Measurements from ENCODE around the gene DCP1B. TPM values are rescaled to one million over a fixed set of nuclear protein-coding genes. Genes with fewer than 3 reads are reported as not detected.

Gene DCP1B
- total RNA-seq, 3 donors from 2014 or later, result 8.1 to 11.4 (median 9.2) TPM

DNA sequence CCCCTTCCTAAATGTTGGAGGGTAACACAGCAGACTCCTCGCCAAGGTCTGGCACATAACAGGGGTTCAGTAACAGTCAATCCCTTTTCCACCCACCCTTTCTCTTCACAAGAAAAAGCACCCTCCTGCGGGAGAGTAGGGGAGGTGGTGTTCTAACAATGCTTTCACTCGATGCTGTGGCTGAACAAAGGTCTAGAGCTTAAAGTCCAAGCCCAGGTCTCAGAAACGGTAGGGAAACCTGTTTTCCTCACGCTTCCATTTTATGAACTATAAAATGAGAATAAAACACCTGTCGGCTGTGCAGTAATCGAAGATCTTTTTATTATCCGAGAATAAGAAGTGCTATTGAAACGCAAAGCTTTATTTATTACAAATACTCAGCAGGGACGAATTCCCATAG is 64.9 kb downstream of the DCP1B start:
- Mint-ChIP-seq H3K27me3 (ENCODE audit: low read depth) (no peaks in the 10 kb centered on the region), H3K4me1 (ENCODE audit: low read depth) (peaks cover 4% of the 10 kb centered on the region), H3K9me3 (no peaks in the 10 kb centered on the region), H3K36me3 (ENCODE audit: insufficient read depth) (peaks cover 16% of the 10 kb centered on the region), H3K4me3 (no peak overlapping the region)
- DNase-seq, result no peak
- ATAC-seq, result no peak

DNA sequence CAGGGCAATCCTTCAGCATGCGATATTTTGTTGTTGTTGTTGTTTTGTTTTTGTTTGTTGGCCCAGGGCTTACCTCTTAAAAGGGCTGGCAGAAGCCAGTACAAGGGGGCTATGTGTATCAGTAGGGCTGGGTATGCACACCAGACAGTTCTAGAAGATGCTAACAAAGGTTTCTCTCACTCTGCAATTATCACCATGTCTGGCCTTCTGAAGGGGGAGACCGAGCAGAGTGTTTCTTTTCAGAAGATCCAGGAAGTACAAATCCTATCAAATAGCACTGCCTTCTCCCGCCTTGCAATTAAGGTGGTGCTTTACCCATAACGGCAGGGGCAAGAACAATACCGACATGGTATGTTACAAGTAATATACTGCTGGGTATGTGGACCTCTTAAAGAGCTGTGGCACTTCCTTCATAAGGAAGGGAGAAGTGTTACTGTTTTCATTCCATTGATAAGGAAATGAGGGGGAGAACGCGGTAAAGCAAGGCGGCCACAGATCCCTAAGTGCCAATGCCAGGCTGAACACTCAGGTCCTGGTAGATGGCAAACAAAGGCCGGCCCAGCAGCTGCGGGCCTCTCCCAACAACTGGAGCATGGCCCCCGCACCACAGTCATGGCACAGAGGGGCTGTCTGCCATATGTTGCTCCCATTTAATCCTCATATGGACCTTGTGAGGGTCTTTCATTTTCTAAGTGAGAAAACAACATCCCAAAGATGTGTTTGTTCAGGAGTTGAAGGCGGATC is 66.6 kb downstream of the DCP1B start:
- no peak for ATAC-seq
- H3K4me3 Mint-ChIP-seq, result no peak overlapping the region
- no peaks in the 10 kb centered on the region for H3K9me3 Mint-ChIP-seq
- no peak for DNase-seq
- H3K36me3 Mint-ChIP-seq (ENCODE audit: insufficient read depth), result peaks cover 9% of the 10 kb centered on the region
- H3K27me3 Mint-ChIP-seq (ENCODE audit: low read depth), result no peaks in the 10 kb centered on the region
- peaks cover 4% of the 10 kb centered on the region for H3K4me1 Mint-ChIP-seq (ENCODE audit: low read depth)

DNA sequence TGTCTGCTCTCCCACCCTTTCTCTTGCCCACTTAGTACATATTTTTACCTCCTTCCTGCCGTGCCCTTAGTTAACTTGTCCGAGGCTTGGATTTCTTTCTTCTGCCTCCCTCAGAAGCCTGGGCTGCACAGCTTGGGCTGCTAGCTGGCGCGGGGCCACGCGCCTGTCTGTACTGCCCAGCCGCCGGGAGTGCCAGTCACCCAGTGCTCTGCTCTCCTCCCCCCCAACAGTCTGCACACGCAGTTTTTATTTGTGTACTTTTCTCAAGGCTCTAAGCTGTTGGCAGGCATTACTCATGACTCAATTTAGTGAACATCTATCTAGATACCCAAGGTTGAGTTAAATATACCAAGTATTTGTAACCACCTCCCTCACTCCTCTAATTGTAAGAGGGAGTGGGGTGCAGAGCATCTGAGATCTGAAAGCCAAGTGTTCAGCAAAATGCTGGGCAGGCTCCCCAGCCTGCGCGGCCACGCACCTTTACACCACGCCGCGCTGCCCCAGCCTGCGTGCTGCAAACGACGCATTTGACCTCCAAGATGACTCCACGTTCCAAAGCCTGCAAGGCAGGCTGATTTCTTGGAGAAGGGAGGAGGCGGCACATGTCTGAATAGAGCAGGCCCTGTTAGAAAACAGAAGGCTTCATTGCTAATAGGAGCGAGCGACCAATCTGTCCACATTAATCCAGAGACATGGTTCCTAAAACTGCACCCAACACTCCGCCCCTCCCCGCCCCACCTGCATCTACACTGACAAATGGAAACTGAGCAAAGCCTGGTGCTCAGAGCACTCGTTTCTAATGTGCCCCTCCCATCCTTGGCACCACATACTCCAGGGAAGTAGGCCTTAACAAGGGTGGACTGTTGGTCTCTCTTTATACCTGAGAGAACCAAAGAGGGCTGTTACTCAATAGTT is 67.6 kb downstream of the DCP1B start:
- H3K27me3 Mint-ChIP-seq (ENCODE audit: low read depth), result no peaks in the 10 kb centered on the region
- no peak overlapping the region for H3K4me3 Mint-ChIP-seq
- DNase-seq (no peak), ATAC-seq (no peak)
- H3K9me3 Mint-ChIP-seq, result no peaks in the 10 kb centered on the region
- peaks cover 6% of the 10 kb centered on the region for H3K36me3 Mint-ChIP-seq (ENCODE audit: insufficient read depth)
- peaks cover 4% of the 10 kb centered on the region for H3K4me1 Mint-ChIP-seq (ENCODE audit: low read depth)

DNA sequence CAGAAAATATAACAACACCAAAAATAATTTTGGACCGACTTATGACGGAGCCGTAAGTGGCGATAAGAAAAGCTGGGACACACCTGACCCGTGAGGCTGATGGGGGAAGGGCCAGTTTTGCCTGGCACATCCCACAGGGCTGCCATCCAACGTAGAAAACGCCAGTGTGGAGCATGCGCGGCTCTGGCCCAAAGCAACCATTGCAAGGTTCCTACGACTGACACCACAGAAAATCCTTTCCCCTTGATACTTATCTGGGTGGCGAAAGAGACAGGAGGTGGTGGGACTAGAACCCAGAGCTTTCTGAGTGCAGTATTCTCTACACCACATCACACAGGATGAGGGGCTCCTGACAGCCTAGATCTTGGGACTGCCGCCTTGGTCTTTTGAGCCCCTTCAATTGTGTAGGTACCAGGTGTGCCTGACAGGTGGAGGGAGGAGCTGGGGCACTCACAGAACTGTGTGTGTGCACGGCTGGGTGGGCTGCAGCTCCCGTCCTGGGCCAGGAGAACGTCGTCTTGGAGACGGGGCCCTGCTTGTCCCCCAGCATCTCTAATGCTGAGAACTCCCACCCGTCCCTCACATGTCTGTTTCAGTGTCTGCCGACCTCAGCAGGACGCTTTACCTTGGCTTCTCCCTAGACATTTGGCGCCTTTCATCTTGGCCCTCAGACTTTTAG is 68.4 kb downstream of the DCP1B start:
- Mint-ChIP-seq H3K4me1 (ENCODE audit: low read depth) (peaks cover 6% of the 10 kb centered on the region), H3K27me3 (ENCODE audit: low read depth) (no peaks in the 10 kb centered on the region), H3K9me3 (no peaks in the 10 kb centered on the region), H3K36me3 (ENCODE audit: insufficient read depth) (peaks cover 2% of the 10 kb centered on the region), H3K4me3 (no peak overlapping the region)
- DNase-seq, result no peak
- no peak for ATAC-seq

DNA sequence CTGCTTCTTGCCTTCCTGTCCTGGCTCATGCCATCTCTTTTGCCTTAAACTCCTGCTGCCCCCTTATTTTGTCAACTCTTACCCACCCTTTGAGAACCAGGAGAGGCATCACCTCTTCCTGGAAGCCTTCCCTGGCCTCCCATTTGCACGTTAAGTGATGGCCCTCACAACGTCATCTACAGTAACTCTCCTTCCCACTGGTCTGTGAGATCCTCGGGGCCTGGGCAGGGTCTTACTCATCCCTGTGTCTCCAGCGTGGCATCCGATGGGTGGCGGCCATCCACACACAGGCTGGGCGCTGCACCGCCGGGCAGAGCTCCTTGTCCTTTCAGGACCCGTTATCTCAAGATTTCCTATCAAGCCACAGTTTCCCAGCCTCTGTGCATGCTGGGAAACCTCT is 69.0 kb downstream of the DCP1B start:
- H3K27me3 Mint-ChIP-seq (ENCODE audit: low read depth), result no peaks in the 10 kb centered on the region
- ATAC-seq, result no peak

DNA sequence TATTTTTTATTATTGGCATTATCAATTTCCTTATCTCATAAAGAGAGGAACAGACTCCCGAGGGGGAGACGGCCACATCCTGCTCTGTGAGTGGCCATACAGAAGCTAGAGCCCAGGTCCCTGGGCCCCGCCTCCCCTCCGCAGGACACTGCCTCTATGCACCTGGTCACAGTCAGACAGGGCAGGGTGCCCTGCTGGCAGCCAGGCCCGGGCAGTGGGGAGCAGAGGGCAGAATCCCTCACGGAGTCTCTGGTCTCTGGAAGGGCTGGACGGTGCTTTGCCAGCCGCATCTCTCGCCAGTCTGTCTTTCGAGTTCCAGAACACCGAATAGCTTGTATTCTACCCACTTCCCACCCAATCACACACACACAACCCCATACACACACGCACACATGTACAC is 69.4 kb downstream of the DCP1B start:
- Mint-ChIP-seq H3K4me3 (no peak overlapping the region), H3K36me3 (ENCODE audit: insufficient read depth) (no peaks in the 10 kb centered on the region), H3K4me1 (ENCODE audit: low read depth) (peaks cover 7% of the 10 kb centered on the region), H3K9me3 (no peaks in the 10 kb centered on the region), H3K27me3 (ENCODE audit: low read depth) (no peaks in the 10 kb centered on the region)
- DNase-seq (no peak), ATAC-seq (no peak)

More for the DNA sequence above, 69.0 kb downstream of the DCP1B start:
- no peaks in the 10 kb centered on the region for H3K9me3 Mint-ChIP-seq
- peaks cover 7% of the 10 kb centered on the region for H3K4me1 Mint-ChIP-seq (ENCODE audit: low read depth)
- no peak overlapping the region for H3K4me3 Mint-ChIP-seq
- no peak for DNase-seq
- no peaks in the 10 kb centered on the region for H3K36me3 Mint-ChIP-seq (ENCODE audit: insufficient read depth)

DNA sequence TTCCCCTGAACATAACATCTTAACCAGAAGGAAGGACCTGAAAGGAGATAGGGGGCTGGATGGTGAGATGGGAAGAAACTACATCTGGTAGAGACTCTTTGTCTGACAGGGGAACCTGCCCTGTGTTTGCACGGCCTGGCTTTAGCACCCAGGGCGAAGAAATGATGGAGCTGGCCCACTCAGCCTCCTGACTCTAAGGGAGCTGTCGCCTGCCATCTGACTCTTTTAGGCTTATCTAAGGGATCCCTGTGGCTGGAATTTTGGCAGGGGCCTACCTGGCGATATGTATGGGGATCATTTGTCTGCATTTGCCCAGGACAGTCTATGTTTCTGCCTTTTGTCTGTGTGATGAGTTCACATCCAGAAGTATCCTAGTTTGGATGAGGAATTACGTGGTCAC is 70.2 kb downstream of the DCP1B start:
- Mint-ChIP-seq H3K9me3 (no peaks in the 10 kb centered on the region), H3K4me1 (ENCODE audit: low read depth) (peaks cover 10% of the 10 kb centered on the region), H3K36me3 (ENCODE audit: insufficient read depth) (no peaks in the 10 kb centered on the region), H3K27me3 (ENCODE audit: low read depth) (no peaks in the 10 kb centered on the region), H3K4me3 (no peak overlapping the region)
- no peak for DNase-seq
- no peak for ATAC-seq

DNA sequence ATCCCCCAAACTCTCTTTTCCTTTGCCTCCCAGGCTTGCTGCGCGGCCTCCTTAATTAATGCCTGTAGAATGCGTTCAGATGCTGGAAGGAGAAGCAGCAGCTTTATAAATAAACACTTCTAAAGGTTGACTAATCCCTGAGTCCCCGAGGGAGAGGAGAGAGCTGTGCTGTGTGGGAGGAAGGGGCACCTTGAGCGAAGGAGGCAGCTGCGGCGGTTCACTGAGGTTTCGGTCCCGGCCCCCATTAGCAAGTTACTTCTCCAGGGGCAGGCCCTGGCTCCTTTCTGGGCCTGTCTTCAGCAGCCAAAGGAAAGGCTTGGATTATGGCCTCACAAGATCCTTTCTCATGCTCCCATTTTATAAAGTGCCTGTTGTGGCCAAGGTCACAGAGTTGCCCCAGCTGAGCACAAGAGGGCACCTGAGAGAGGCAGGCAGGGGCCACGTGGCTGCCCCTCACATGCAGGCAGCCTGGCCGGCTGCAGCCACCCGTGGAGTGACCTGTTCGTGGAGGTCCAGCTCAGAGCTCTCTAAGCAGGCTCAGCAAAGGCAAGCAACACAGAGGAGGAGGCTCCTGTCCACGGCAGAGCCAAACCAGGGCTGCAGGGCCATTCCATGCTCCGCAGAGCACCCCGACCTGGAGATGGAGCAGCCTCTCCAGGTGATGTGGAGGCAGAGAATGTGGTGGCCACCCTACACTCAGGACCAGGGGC is 70.8 kb downstream of the DCP1B start:
- Mint-ChIP-seq H3K4me3 (no peak overlapping the region), H3K4me1 (ENCODE audit: low read depth) (peaks cover 11% of the 10 kb centered on the region), H3K27me3 (ENCODE audit: low read depth) (no peaks in the 10 kb centered on the region), H3K9me3 (no peaks in the 10 kb centered on the region), H3K36me3 (ENCODE audit: insufficient read depth) (no peaks in the 10 kb centered on the region)
- DNase-seq (no peak), ATAC-seq (no peak)

DNA sequence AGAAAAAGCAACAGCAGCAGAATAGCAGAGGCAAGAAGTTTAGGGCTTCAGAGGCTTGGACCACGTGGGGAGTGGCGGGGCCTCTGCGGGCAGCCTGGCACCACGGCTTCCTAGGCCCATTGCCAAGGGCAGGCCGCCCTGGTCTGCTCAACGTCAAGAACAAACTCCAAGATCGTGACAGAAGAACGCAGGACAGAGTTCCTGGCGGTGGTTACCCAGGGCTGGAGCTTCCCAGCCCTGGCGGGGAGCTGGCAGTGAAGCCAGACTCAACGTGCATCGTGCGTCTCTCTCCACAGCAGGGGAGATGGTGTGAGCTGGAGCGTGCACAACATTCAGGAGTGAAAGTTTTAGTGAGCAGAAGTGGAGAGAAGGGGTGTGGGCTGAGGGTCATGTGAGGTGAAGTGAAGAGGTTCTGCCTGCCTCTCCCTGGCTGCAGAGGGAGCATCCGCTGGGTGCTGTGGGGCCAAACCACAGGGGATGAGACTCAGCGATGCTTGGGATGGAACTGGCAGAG is 71.9 kb downstream of the DCP1B start:
- DNase-seq, result no peak
- peaks cover 11% of the 10 kb centered on the region for H3K4me1 Mint-ChIP-seq (ENCODE audit: low read depth)
- no peaks in the 10 kb centered on the region for H3K36me3 Mint-ChIP-seq (ENCODE audit: insufficient read depth)
- no peaks in the 10 kb centered on the region for H3K9me3 Mint-ChIP-seq
- ATAC-seq, result no peak
- H3K4me3 Mint-ChIP-seq, result no peak overlapping the region
- no peaks in the 10 kb centered on the region for H3K27me3 Mint-ChIP-seq (ENCODE audit: low read depth)

DNA sequence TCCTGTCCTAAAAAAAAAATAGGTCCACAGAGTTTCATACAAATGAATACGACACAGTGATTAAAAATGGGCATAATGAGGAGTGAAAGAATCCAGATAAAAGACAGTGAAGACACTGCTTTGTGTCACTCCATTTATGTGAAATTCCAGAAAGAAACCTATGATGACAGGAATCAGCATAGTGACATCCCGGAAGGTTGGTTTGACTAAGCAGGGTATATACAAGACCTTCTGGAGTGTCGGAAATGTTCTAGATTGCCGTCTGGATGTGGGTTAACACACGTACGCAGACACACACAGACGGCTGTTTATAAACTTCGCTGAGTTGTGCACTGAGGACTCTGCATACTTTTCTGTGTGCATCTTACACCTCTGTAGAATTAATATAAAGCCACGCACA is 72.6 kb downstream of the DCP1B start:
- ATAC-seq (no peak), DNase-seq (no peak)
- Mint-ChIP-seq H3K4me1 (ENCODE audit: low read depth) (peaks cover 11% of the 10 kb centered on the region), H3K4me3 (no peak overlapping the region), H3K27me3 (ENCODE audit: low read depth) (no peaks in the 10 kb centered on the region), H3K9me3 (no peaks in the 10 kb centered on the region), H3K36me3 (ENCODE audit: insufficient read depth) (no peaks in the 10 kb centered on the region)

DNA sequence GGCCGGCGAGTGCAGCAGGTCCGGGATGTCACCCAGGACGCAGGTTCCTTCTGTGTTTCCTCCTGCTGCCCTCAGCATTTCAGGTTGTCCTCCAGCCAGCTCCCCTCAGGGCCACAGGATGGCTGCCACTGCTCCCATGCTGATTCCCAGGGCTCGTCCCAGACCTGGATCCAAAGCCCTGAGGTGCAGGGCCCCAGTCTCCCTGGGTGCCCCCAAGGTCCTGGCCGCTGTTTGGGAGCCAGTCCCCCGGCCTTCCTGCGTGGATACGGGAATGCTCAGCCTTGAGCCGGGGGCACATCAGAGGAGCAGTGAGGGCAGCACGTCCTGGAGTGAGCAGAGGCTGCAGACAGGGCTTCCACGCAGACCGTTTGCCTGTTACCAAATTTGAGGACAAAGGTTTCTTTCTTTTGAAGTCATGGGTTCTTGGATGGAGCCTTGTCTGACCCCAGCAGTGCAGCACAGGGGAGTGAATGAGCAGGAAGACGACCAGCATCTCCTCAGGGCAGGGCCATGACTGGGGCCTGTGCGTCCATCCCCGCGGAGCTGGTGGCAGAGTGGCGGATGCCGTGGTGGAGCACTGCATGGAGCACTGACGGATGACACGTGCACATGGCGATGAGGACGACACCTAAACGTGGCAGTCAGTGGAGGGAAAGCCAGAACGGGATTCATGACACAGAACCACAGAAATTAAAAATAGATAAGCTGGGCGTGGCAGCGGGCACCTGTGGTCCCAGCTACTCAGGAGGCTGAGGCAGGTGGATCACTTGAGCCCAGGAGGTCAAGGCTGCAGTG is 73.3 kb downstream of the DCP1B start:
- Mint-ChIP-seq H3K4me3 (no peak overlapping the region), H3K4me1 (ENCODE audit: low read depth) (peaks cover 11% of the 10 kb centered on the region), H3K27me3 (ENCODE audit: low read depth) (no peaks in the 10 kb centered on the region), H3K36me3 (ENCODE audit: insufficient read depth) (no peaks in the 10 kb centered on the region), H3K9me3 (no peaks in the 10 kb centered on the region)
- no peak for DNase-seq
- no peak for ATAC-seq

DNA sequence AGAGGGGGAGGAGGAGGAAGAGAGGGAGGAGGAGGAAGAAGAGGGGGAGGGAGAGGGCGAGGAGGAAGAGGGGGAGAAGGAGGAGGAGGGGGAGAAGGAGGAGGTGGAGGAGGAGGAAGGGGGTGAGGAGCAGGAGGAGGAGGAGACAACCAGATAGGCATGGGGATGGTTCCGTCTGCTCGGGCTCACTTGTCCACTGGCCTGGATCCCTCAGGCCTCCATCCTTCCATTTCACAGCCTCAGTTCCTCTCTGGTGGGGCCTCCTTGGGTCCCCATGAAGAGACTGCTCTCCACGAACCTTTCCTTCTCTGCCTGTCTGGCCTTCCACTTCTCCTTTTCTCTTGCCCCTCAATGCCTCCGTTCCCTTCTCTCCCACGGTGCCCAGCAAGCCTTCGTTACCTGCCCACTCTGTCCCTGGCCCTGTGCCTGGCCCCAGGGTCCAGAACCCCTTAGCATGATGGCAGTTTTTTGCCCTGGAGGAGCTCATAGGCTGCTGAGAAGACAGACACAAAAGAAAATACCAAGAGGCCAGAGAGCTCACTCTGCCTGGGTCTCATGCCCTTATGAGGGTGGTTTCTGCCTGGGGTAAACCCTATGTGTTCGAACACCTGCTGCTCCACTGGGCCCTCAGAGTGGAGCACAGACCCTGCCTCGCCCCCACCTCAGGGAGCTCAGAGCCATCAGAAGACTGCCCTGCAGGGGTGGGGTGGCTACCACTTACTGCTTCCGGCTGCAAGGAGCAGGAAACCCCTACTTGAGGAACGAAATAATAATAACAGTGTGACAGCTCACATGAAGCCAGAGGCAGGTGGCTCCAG is 74.1 kb downstream of the DCP1B start:
- Mint-ChIP-seq H3K4me3 (no peak overlapping the region), H3K27me3 (ENCODE audit: low read depth) (no peaks in the 10 kb centered on the region), H3K9me3 (no peaks in the 10 kb centered on the region), H3K4me1 (ENCODE audit: low read depth) (peaks cover 12% of the 10 kb centered on the region), H3K36me3 (ENCODE audit: insufficient read depth) (no peaks in the 10 kb centered on the region)
- ATAC-seq (no peak), DNase-seq (no peak)
